ENCODE results near the gene NXN.
A peak's percentile ranks its signal among the peaks of the same experiment; 100 is the strongest.
"Not testable (repeated sequence)": the region's sequence is repeated elsewhere in the genome, so short reads cannot be mapped to it uniquely, and the experiment has no call there.

Gene NXN

DNA sequence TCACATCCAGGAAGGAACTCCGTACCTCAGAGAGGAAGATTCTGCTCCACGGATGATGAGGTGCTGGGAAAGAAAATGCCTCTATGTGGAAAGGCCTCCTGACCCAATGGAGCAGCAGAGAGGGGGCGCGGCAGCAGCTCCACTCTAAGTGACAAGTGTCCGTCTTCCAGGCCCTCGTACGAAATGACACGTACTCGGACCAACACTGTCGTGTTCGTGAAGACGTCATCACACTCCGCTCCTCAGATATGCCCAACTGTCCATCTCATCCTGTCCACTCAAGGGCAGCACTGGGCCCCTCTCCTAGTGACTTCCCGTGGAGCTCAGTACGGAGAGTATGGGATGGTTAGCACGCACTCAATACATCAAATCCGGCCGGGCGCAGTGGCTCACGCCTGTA is 165.2 kb downstream of the NXN start:
- DNase-seq: no peak

DNA sequence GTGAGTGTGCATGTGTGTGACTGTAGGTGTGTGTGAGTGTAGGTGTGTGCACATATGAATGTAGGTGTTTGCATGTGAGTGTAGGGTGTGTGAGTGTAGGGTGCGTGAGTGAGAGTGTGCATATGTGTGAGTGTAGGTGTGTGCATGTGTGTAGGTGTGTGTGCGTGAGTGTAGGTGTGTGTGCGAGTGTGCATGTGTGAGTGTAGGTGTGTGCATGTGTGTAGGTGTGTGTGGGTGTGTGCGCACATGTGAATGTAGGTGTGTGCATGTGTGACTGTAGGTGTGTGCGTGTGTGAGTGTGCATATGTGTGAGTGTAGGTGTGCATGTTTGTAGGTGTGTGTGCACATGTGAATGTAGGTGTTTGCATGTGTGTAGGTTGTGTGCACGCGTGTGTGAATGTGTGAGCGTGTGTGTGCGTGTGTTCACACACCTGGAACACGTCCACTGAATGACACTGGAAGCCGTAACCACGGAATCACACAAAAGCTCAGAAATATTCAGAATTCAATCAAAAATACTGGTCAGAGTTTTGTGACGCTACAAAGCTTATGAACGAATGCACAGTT is 166.9 kb downstream of the NXN start:
- no peak for DNase-seq

DNA sequence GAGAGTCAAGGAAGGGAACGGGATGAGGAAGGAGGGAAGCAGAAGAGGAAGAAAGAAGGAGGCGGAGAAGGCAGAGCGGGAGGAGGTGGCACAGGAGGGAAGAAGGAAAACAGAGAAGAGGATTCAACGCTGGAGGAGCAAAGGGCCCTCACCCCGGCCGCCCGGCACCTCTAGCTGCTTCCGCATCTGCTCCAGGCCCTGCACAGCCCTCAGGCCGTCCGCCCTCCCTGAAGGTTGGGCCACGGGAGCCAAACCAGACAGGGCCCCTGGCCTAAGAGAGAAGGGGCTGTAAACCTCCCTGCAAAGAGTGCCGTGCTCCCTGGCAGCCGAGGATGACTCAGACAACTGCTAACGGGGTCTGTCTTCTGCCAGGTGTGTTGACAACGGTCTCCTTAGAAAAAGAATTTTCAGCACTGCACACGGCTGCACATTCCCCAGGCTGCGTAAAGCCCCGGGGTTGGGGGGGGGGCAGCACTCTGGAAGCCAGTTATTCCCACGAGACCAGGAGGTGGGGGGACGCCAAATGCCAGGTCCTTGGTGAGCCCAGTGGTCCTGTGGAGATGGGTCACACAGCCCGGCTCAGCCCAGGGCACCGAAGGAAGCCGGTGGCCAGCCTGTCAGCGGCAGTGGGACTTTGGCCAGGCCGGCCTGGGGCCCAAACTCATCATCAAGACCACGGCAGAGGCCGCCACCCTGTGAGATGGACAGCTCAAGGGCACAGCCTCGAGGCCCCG is 168.4 kb downstream of the NXN start:
- DNase-seq: no peak

DNA sequence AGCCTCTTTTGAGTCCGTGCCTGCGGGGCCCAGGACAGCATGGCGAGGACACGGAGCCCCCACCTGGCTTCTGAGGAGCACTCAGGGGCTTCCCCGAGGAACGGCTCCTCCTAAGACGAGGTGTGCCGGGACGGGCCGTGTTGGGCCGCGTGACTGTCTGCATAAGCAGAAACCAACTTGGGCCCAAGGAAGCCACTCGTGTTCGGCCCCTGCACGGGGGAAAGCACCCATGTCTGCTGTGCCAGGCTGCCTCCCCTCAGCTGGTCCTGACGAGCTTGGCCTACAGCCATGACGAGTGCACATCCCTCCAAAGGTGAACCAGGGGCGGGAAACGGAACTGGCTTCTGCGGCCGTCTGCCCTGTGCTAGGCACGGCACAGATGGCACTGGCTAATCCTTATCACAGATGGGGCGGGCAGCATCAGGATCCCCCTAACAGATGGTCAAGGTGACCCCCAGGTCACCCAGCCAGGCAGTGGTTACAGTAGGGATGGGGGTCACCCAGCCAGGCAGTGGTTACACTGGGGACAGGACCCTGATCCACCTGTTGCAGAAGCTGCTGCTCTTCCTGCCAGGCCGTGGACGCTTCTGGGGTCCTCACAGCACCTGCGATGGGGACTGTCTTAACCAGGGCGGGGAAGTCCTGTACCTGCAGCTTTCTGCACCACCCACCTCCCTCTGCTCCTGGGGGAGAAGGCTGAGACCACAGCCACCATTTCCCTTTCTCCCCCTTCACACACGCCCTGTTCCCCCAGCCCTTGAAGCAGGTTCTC is 171.9 kb downstream of the NXN start:
- DNase-seq: no peak

DNA sequence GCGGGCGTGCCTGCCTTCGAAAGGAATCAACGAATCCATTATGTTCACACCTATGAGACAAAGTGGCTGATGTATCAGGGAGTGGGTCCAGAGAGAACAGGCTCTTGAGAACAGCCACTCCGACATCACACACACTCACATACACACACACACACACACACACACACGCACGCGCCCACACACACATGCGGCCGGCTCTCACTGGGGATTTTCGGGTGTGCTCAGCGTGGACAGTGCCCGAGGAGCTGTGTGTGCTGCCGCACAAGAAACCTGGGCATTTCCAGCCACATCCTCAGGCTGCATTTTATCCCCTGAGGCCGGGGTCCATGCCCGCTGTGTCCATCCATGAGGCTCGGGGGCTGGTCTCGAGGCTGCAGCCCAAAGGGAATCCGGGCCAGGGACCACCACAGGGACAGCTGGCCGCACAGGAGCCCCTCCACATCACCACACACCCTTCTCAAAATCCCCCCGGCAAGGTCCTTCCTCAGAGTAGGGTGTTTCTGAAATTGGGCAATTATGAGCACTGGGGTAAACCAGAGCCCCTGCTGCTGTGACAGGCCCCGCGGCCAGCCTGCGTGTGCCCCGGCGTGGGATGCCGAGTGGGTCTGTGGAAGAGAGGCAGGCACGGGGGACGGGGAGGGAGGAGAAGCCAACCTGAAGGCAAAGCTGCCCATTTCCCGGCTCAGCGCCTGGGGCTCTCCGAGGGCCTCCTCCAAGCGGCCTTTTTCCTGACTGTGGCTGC is 172.6 kb downstream of the NXN start:
- DNase-seq: no peak

DNA sequence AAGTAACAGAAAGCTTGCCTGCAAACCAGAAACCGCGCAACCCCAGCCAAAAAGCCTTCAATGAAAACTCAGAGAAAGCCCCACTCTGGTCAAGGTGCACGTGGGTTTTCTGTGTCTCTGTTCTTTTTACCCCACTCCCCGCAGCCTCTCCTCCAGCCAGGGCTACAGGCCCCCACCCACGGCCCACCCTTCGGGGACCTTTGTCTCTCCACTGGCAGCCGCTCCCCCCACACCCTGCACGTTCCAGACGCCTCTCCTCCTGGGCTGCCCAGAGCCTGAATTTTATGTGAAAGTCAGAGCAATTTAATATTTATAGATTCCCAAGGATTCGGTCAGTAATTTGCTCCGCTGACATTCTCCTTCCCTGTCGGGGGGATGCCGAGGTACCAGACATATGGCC is 173.2 kb downstream of the NXN start:
- DNase-seq: no peak

DNA sequence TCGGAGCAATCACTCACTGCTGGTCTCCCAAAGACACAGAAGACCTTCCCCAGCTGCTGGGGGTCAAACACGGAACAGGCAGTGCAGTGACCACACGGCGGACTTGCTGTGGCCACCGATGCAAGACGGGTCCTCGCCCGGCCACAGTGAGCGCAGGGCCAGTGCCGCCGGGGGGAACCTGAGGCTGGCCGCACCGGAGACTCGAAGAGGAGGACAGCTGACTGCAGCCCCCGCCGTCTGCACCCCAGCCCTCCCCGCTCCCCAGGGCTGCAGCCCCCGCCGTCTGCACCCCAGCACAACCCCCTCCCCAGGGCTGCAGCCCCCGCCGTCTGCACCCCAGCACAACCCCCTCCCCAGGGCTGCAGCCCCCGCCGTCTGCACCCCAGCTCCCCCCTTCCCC is 173.7 kb downstream of the NXN start:
- DNase-seq: not testable (repeated sequence)

DNA sequence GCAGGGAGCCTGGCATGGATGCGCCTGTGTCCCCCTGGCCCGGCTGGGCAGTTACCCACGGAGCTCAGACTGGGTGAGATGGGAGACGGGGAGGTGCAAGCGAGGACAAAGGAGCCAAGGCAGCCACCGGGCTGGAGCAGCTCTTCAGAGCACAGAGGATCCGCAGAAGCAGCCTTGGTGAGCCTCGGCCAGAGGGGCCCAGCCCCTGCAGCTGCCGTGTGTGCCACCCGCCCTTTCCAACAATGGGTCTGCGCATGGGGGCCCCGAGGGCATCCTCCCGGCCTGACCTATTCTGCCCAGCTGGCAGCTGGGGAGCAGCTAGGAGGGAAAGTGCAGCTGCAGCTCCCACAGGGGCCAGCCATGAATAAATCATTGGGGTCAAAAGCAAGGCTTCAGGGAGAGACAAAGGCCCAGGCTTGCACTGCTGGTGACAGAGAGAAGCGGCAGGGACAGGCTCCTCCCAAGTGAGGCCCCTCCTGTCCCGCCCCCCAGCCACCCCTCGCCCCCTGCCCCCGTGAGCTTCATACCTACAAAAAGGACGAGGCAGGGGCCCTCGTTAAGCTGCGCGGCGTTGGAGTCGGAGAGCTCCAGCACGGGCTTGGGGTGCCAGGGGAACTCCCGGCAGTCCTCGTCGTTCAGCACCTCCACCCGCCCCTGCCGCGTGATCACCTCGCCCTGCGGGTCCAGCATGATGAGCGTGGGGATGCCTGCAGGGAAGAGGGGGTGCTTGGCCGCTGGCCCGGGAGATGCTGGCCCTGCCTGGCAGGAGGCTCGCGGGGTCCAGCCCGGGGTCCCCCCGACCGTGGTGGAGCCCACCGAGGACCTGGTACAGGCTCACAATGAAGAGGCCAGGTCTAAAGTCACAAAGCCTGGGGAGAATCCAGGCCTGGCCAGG is 174.8 kb downstream of the NXN start:
- no peak for DNase-seq

DNA sequence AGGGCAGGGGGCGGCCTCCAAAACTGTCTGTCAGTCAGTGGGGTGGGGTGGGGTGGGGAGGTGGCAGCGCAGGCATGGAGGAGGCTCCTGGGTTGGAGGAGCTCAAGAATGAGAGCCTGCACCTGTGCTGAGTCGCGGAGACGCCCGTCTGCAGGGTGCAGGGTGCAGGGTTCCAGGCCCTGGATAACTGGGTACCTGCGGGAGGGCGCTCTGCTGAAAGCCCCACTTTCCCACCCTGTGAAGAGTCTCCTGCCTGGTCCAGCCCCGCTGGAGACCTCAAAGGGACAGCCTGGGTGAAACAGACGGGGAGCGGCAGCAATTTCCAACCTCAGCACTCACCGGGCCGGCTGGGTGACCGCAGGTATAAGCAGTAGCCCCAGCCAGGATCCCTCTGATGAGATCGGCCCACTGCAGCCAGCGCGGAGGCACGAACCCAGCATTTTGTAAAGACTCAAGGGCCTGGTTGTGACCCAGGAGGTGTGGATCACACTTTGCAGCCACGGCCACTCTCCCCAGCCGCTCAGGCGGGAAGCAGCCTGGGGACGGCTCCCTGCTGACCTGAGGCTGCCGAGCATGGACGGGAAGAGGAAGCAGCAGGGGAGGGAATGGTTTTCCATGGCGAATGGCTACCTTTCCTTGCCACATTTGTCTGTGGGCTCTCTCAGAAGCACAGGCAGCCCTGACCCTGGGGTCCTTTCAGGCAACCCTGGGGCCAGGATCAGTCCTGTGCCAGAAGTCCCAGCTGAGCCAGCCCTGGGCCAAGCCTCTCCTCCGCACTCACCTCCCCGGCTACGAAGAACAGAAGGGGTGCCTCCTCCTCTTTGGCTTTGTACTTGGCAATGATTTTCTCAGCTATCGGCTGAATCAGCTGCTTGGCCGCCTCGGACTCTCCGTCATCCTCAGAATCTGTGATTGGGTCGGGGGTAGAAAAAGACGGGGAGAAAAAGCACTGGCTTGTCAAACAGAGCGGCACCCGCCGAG is 176.4 kb downstream of the NXN start:
- no peak for DNase-seq

DNA sequence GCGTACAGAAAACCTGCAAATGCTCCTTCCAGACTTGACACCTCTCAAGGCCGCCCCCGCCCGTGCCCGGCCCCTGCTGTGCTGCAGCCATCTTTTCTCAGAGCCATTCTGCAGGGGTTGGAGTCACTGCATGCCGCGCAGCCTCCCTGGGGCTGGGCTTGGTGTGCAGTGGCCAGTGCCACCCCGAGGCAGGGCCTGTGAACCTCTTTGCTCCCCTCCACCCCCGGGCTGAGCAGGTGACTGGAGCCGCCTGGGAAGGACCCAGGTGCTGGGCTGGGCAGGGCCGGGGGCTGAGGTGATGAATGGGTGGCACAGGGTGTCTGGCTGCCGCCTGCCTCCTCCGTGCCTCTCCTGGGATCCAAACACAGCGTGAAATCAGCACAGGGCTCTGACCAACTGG is 177.1 kb downstream of the NXN start:
- no peak for DNase-seq

DNA sequence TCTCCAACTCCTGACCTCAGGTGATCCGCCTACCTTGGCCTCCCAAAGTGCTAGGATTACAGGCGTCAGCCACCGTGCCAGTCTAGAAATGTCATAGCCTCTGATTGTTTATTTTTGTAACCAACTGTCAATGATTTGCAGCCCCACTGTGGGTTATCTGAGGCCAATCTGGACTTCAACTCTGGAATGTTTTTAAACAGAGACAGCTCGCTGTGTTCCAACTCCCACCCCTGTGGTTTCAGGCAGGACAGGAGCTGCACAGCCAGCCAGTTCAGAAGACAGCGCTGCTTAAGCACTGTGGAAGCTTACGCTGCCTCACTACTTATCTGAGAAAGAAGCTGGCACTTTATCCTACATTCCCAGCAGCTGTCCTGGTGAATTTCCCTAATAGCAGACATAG is 177.9 kb downstream of the NXN start:
- DNase-seq: no peak

DNA sequence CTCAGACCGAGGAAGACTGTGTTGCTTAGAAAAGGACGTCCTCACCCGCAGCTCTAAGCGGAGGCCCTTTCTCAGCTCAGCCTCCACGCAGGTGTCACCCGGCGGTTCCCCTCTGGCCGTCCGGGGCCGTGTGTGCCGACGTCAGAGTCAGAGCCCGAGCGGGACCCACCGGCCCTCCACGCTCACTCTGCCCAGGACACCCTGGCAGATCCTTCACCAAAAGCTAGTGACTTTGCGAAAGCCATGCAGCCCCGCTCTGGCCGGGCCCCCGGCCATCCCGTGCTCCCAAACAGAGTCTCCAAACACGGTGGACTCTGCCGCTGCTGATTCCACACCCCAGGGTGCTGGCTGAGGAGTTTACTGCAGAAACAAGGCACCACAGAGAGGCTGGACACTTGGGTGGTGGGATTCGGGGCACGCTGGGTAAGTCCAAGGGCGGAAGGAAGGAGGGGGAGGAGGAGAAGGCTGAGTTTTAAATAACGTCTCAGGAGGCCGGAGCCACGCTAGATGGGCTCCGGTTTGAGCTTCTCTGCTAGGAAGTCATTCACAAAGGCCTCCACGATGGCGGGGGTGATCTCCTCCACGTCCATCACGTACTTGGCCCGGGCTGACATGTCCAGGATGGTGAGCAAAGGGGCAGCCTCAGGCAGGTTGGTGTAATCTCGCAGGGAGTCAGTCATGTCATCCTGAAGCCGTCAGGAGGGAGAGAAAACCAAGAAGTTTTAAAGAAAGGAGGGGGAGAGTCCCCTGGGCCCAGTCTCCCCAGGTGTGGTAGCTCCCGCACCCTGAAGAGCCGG is 178.9 kb downstream of the NXN start:
- no peak for DNase-seq

DNA sequence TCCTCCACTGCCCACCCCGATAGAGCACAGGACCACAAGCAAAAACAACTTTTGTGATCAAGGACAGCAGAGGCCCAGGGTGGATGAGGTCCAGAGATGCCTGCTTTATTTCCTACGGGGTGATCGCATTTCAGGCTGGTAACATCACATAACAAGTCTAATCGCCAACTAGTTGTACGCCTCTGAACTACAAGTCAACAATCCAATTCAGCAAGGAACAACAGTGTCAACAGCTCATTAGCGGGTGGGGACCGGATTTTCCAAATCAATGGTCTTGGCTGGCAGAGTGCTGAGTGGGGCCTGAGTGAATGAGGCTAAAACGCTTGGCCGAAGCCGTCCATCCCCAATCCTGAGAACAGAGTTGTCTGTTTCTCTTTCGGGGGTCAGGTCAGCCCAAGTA is 180.3 kb downstream of the NXN start:
- no peak for DNase-seq

DNA sequence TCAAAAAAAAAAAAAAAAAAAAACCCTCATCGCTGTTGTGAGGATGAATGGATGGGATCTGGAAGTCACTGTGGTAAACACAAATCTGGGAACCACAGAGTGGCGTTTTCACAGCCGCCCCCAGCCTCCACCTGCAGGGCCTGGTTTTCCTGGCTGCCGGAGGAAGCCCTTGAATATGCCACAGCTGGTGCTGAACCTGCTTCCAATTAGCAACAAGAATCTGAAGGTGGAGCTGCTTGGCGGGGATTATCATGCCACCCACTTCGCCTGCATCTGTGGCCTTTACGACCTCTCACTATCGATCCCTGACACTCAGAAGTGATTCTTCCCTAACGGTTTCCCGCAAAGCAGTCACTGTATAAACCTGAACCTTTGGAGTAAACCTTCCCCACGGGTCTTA is 181.3 kb downstream of the NXN start:
- DNase-seq: no peak

DNA sequence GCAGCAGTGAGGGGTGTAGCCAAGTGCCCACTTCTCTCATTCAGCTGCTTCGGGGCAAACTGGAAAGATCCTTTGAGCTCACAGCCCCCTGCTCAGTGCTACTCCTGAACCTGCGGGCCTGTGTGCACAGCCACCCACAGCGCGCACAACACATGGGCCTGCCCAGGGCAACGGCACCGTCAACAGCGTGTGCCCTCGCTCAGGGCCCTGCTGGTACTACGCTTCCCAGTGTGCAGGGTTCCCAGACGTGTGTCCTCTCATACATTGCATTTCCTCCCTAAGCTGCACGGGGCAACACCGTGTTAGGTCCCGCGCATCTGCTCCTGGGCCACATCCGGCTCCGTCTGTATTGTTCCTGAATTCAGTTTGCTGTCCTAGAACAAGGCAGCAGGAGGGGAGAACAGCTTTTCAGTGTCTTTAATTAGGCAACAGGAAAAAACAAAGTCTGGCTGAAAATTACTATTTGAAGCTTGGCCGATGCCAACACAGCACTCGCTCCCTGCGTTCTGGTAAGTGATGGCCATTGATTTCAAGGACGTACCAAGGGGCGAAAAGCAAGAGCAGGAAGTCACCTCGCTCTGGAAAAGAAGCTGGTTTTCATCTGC is 182.2 kb downstream of the NXN start:
- no peak for DNase-seq

DNA sequence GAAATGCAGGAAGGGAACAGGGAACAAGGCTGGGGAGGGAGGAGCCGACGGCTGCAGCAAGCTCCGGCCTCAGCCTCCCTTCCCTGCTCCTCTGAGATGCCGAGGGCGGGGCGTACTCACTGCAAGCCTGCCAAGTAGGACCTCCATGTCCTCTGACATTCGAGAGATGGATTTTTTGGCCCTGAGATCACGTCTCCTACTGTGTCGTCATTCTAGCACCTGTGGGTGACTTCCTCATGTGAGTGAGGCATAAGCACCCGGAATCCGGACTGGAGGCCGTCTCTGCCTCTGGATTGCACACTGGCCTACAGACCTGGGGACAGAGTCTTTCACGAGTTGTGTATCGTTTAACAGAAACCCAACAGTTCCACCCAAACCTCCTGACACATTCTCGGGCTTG is 183.0 kb downstream of the NXN start:
- DNase-seq: no peak

DNA sequence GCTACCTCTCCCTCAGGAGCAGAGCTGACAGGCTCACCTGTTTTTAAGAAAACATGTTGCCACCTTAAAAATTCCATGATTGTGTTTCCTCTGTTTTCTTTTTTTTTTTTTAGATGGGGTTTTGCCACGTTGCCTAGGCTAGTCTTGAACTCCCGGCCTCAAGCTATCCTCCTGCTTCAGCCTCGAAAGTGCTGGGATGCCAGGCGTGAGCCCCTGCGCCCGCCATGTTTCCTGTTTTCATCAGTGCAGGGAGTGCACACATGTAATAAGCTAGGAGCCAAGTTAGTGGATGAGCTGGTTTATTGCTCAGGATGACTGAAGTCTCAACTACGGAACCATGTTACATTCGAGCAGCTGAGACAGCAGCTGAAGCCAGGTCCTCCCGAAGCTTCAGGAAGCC is 183.9 kb downstream of the NXN start:
- DNase-seq: no peak

DNA sequence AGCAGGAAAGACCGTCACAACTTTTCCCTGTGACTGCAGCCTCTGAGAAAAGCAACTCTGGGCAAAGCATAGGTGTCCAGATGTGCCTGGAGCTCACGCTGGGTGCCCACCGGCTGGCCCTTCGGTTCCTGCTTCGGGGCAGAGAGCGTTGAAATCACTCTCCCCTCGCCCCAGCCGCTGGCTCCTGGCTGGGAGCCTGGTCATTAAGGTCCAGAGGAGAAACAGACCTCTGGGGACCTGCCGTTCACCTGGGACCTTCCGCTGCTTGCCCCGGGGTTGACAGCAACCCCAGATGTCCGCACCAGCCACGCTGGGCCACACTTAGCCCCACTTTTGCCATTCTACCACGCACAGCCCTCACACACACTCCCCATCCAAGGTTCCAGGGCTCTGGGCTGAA is 184.3 kb downstream of the NXN start:
- DNase-seq: no peak

DNA sequence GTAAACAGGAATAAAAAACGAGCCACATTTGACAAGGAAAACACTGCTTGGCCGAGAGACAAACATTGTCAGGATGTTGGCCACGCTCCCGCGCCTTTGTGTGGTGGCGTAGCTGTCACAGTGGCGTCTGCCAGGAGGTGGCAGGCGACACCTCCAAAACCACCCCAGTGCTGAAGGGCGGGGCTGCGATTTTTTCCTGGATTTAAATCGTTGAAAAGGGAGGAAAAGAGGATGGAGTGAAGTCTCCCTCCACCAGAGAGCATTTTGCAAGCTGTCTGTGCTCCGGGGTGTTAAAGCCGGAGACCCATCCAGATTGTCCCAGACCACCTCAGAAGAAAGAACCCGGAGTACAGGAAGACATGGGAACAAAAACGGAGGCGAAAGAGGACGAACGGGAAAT is 184.7 kb downstream of the NXN start:
- DNase-seq: peak; percentile 10 to 36 (median 28)

DNA sequence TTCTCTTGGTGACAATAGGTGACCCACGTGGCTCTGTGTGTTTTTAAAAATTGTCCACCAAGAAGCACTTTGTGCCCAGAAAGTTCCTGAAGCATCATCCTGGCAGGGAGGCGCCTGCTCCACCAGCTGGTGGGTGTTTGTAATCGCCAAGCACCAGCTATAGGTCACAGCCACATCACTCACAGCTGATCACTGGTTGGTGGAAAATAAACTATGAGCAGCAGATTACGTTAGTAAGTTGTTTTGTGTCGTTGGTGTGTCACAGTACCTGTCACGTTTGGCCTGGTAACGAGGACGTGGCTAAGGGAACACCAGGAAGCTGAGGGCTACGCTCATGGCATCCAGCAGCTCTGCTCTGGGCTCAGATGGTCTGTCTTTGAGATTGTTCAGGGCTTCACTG is 187.3 kb downstream of the NXN start:
- DNase-seq: no peak
